Endothelial cell of umbilical vein (primary cell): ENCODE measurements around the gene DUSP6. TPM values are rescaled to one million over a fixed set of nuclear protein-coding genes. Genes with fewer than 3 reads are reported as not detected.

Experiments used
- BruUV-seq: library from RNA; stranded (reverse); fragments of 400-500 nt; replicated peaks from 2 replicates; lab custom pipeline; 2021; lab: Mats Ljungman, UMichigan
- CTCF ChIA-PET: fragments of 300-600, 350-600 bp; sonication (Branson Sonifier 250); formaldehyde crosslinking; loops from one replicate; lab custom pipeline; 2021; ENCODE audit warnings: antibody characterized with exemption, inconsistent platforms; lab: Charles Lee
- POLR2A ChIA-PET: fragments of 300-600, 350-600 bp; sonication (Branson Sonifier 250); formaldehyde crosslinking; loops from one replicate; lab custom pipeline; 2021; ENCODE audit warnings: antibody characterized with exemption, inconsistent platforms; lab: Charles Lee
- DNase-seq: peaks from one replicate; pipeline ENCODE4 v3.0.0-alpha.2; 2011; ENCODE audit warnings: low read depth, low spot score
- FAIRE-seq: peaks from 2 replicates; lab custom pipeline; 2011; peaks lifted over from hg19 to GRCh38; lab: Jason Lieb, UNC
- H2AFZ ChIP-seq: 2 replicates; pipeline ENCODE4 v1.6.0; 2012; ENCODE audit warnings: low read depth, low read length, control low read depth, inconsistent platforms
- H3K27ac ChIP-seq: 2 replicates; pipeline ENCODE4 v1.5.1; 2011; ENCODE audit warnings: low read depth, mild to moderate bottlenecking, control low read depth, low read length, moderate library complexity; ENCODE audit not compliant: insufficient read depth
- H3K27me3 ChIP-seq, 2 experiments: 2 replicates each; pipeline versions ENCODE4 v1.6.0 to v1.6.1; 2011; ENCODE audit warnings: low read length in 2 of 2, mixed read lengths in 1 of 2; ENCODE audit not compliant: control insufficient read depth in 2 of 2, insufficient read depth in 2 of 2
- H3K36me3 ChIP-seq, 2 experiments: 2 replicates in 1 of 2; 3 replicates in 1 of 2; pipeline ENCODE4 v1.5.1; 2011; ENCODE audit warnings: low read length in 2 of 2, mild to moderate bottlenecking in 1 of 2, moderate library complexity in 1 of 2; ENCODE audit not compliant: control insufficient read depth in 2 of 2, insufficient read depth in 2 of 2; ENCODE audit errors: extremely low read depth in 1 of 2
- H3K4me1 ChIP-seq: 3 replicates; pipeline ENCODE4 v1.5.1; 2011; ENCODE audit warnings: mild to moderate bottlenecking, low read length; ENCODE audit not compliant: control insufficient read depth, insufficient read depth; ENCODE audit errors: extremely low read depth
- H3K4me2 ChIP-seq: 2 replicates; pipeline ENCODE4 v1.6.1; 2011; ENCODE audit warnings: low read length, control low read depth, mixed read lengths; ENCODE audit not compliant: insufficient read depth
- H3K4me3 ChIP-seq, 3 experiments: fragments of 200-600 bp in 1 of 3; sonication (generic), shearing (Covaris generic) in 1 of 3; replicated peaks in 1 of 3; 2 replicates each; pipeline ENCODE4 v1.5.1; 2011 to 2016; ENCODE audit warnings: control low read depth in 3 of 3, low read length in 3 of 3, mild to moderate bottlenecking in 2 of 3, inconsistent platforms in 1 of 3, low read depth in 1 of 3, moderate library complexity in 1 of 3; ENCODE audit not compliant: insufficient read depth in 1 of 3
- H3K79me2 ChIP-seq: 2 replicates; pipeline ENCODE4 v1.6.0; 2012; ENCODE audit warnings: low read length, inconsistent platforms; ENCODE audit not compliant: control insufficient read depth, insufficient read depth
- H3K9ac ChIP-seq: replicated peaks from 2 replicates; pipeline ENCODE3; 2011; ENCODE audit warnings: low read length, control low read depth; ENCODE audit not compliant: insufficient read depth; ENCODE audit errors: extremely low read depth
- H3K9me1 ChIP-seq: replicated peaks from 3 replicates; pipeline ENCODE4 v1.6.0; 2011; ENCODE audit warnings: mild to moderate bottlenecking, low read length; ENCODE audit not compliant: control insufficient read depth, insufficient read depth; ENCODE audit errors: extremely low read depth
- H3K9me3 ChIP-seq: replicated peaks from 2 replicates; pipeline ENCODE4 v1.5.1; 2012; ENCODE audit warnings: low read length, inconsistent platforms; ENCODE audit not compliant: control insufficient read depth, insufficient read depth
- H4K20me1 ChIP-seq: replicated peaks from 2 replicates; pipeline ENCODE3; 2011; ENCODE audit warnings: mild to moderate bottlenecking, low read length; ENCODE audit not compliant: control insufficient read depth, insufficient read depth; ENCODE audit errors: extremely low read depth
- EZH2 ChIP-seq: IDR thresholded peaks from 2 replicates; pipeline ENCODE4 v1.6.1; 2012; ENCODE audit warnings: borderline replicate concordance, low read depth, mild to moderate bottlenecking, moderate library complexity, low read length, inconsistent platforms; ENCODE audit not compliant: severe bottlenecking
- FOS ChIP-seq: IDR thresholded peaks from 2 replicates; pipeline ENCODE4 v1.6.1; 2011; ENCODE audit warnings: mild to moderate bottlenecking, low read length, moderate library complexity, borderline replicate concordance; ENCODE audit not compliant: insufficient read depth
- GATA2 ChIP-seq: IDR thresholded peaks from 2 replicates; pipeline ENCODE4 v1.7.0; 2011; ENCODE audit warnings: low read depth, mild to moderate bottlenecking, moderate library complexity, mixed read lengths, low read length; ENCODE audit not compliant: insufficient read length, insufficient read depth
- JUN ChIP-seq: IDR thresholded peaks from 2 replicates; pipeline ENCODE4 v1.6.1; 2011; ENCODE audit warnings: borderline replicate concordance, low read depth; ENCODE audit not compliant: insufficient read length, insufficient read depth
- MYC ChIP-seq: IDR thresholded peaks from one replicate; pipeline ENCODE4 v1.6.1; 2011; ENCODE audit warnings: mild to moderate bottlenecking, low read depth, low read length
- POLR2A ChIP-seq: IDR thresholded peaks from 2 replicates; pipeline ENCODE4 v1.6.1; 2012; ENCODE audit warnings: low read depth, mild to moderate bottlenecking, control low read depth, low read length
- POLR2AphosphoS5 ChIP-seq: IDR thresholded peaks from 2 replicates; pipeline ENCODE4 v1.6.1; 2012; ENCODE audit warnings: low read depth, mild to moderate bottlenecking, control low read depth, low read length, moderate library complexity; ENCODE audit not compliant: insufficient read depth
- dilution Hi-C: fragments of 300-500 bp; cut with MboI; formaldehyde crosslinking; loops from one replicate; pipeline ENCODE4 v1.15.0; 2019; ENCODE audit warnings: low sequenced_read_pairs; ENCODE audit not compliant: extremely low pct_ligation_motif_present
- intact Hi-C: fragments of 100-400 bp; cut with micrococcal nuclease; formaldehyde crosslinking; loops from one replicate; pipeline ENCODE4 v1.10.0; 2022
- polyA plus RNA-seq, 4 experiments: library from polyadenylated mRNA; depleted of rRNA in 3 of 4; stranded (reverse) in 3 of 4; unstranded in 1 of 4; fragments of >200 nt; gene quantifications; 2 replicates each; pipeline versions ENCODE4 v1.2.1 to v1.2.3, GENCODE V29; 2011 to 2012; ENCODE audit warnings: missing spikeins in 1 of 4
- total RNA-seq: library from RNA; stranded (reverse); gene quantifications from 2 replicates; pipeline ENCODE4 v1.2.3, GENCODE V29; 2021
- TF ChIP-seq, protein P1 (sequence below): IDR thresholded peaks from 2 replicates; pipeline ENCODE4 v1.6.1; 2011; ENCODE audit not compliant: insufficient read depth, insufficient read length
- TF ChIP-seq, protein P2 (sequence below), 2 donors: IDR thresholded peaks; 1 replicate in 1 of 2; 2 replicates in 1 of 2; pipeline ENCODE4 v1.5.1; 2011; ENCODE audit warnings: low read length in 2 of 2, mild to moderate bottlenecking in 2 of 2, moderate library complexity in 2 of 2, control low read depth in 1 of 2, inconsistent platforms in 1 of 2, low read depth in 1 of 2; ENCODE audit not compliant: insufficient read depth in 1 of 2; ENCODE audit errors: extremely low read depth in 1 of 2

DUSP6 gene
- total and polyA plus RNA-seq, 2 donors (not counting 3 experiments of a cell fraction or from before 2014, with no cell fraction given): 148 to 149 TPM

DNA sequence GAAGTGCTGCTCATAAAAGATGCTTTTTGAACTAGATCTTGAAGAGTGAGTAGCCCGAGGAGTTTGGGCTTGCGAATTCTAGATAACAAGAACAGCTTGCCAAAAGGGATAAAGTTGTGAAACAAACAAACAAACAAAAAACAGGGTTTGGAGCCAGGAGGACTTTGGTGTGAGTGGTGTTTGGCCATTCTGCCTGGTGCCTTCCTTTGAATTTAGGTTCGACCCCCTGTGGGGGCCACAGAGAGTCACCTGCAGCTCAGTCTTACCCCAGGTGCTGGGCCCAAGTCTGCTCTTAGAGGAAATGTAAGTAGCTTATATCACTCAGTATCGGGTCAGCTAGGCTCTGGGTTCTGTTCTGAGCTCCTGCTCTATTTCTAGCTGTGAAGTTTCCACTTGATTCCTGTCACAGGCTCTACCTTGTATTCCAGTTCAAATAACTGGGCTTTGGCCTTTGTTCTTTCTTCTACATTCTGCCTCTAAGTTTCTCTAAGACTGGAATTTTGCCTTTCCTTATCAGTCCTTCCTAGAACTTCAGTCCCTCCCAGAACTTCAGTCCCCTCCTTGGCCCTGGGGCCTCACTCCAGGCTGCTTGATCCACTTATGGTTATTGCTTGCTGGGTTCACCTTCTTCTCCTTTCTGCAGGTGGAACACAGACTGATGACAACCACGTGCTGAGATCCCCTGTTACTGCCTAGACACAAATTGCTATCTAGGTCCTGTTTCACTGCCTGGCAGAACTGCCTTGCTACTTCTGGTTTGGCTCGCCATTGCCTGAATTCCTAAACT is 20.5 kb upstream of the DUSP6 start:
- Histone ChIP-seq H3K36me3 (no peaks in the 10 kb centered on the region), H3K79me2 (no peaks in the 10 kb centered on the region), H3K4me2 (no peak overlapping the region), H3K9ac (peak overlapping the region; percentile 6), H3K27ac (peak overlapping the region; percentile 90), H3K27me3 (no peaks in the 10 kb centered on the region), H2AFZ (no peak overlapping the region), H3K9me3 (no peaks in the 10 kb centered on the region), H3K4me1 (peaks cover 87% of the 10 kb centered on the region), H4K20me1 (no peaks in the 10 kb centered on the region), H3K4me3 (no peak overlapping the region), H3K9me1 (no peaks in the 10 kb centered on the region)
- FAIRE-seq (no peak), DNase-seq (no peak)
- ChIA-PET POLR2A (interaction anchor here (0.7 to 2.2 kb wide), 2 partner anchors 18 to 293 kb away, joined by 4 read pairs; no protein-coding TSS in a partner anchor), CTCF (interaction anchor here (0.9 to 9.2 kb wide), 4 partner anchors 19 to 353 kb away, joined by 3 to 49 read pairs (median 4); partner anchors contain the start of gene DUSP6)
- TF ChIP-seq GATA2 (no peak), JUN (no peak), POLR2AphosphoS5 (no peak), MYC (no peak), EZH2 (no peak), FOS (no peak), POLR2A (no peak)
- TF ChIP-seq, protein P1, sequence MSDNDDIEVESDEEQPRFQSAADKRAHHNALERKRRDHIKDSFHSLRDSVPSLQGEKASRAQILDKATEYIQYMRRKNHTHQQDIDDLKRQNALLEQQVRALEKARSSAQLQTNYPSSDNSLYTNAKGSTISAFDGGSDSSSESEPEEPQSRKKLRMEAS: no peak
- TF ChIP-seq, protein P2, sequence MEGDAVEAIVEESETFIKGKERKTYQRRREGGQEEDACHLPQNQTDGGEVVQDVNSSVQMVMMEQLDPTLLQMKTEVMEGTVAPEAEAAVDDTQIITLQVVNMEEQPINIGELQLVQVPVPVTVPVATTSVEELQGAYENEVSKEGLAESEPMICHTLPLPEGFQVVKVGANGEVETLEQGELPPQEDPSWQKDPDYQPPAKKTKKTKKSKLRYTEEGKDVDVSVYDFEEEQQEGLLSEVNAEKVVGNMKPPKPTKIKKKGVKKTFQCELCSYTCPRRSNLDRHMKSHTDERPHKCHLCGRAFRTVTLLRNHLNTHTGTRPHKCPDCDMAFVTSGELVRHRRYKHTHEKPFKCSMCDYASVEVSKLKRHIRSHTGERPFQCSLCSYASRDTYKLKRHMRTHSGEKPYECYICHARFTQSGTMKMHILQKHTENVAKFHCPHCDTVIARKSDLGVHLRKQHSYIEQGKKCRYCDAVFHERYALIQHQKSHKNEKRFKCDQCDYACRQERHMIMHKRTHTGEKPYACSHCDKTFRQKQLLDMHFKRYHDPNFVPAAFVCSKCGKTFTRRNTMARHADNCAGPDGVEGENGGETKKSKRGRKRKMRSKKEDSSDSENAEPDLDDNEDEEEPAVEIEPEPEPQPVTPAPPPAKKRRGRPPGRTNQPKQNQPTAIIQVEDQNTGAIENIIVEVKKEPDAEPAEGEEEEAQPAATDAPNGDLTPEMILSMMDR (IDR thresholded peaks at IDR 0.05; ENCODE audit: extremely low read depth in 1 of 2, insufficient read depth in 1 of 2, low read depth in 1 of 2, low read length in 2 of 2): no peak
- dilution Hi-C loops: no loop called here
- intact Hi-C loops: loop anchor here (5.0 kb wide), 2 partner anchors 335 to 425 kb away; partner anchors contain the start of gene ATP2B1
- no TSS peak for BruUV-seq
